SK-N-SH (cell line): ENCODE data around the gene LPCAT1.

Source experiments
- EZH2phosphoT487 ChIP-seq: fragments of 200-600 bp; sonication (generic); IDR thresholded peaks from 2 replicates; pipeline ENCODE4 v1.6.1; 2017; ENCODE audit warnings: low read depth, mixed run types, mild to moderate bottlenecking, antibody characterized with exemption, moderate library complexity, borderline replicate concordance
- JUND ChIP-seq: IDR thresholded peaks from 2 replicates; pipeline ENCODE4 v1.4.0; 2012
- POLR2AphosphoS5 ChIP-seq: IDR thresholded peaks from 2 replicates; pipeline ENCODE4 v1.6.1; 2012; ENCODE audit warnings: low read depth, low read length
- TF ChIP-seq, protein P1 (sequence below): fragments of 200-600 bp; sonication (generic); IDR thresholded peaks from 2 replicates; pipeline ENCODE4 v1.6.1; 2017; ENCODE audit warnings: antibody characterized with exemption, mild to moderate bottlenecking, moderate library complexity
- TF ChIP-seq, protein P2 (sequence below): IDR thresholded peaks from 2 replicates; pipeline ENCODE4 v1.4.0; 2012; ENCODE audit warnings: low read depth
- TF ChIP-seq, protein P3 (sequence below): fragments of 150-350 bp; IDR thresholded peaks from 2 replicates; pipeline ENCODE4 v1.6.1; 2016; ENCODE audit warnings: mild to moderate bottlenecking, low read depth, low read length

DNA sequence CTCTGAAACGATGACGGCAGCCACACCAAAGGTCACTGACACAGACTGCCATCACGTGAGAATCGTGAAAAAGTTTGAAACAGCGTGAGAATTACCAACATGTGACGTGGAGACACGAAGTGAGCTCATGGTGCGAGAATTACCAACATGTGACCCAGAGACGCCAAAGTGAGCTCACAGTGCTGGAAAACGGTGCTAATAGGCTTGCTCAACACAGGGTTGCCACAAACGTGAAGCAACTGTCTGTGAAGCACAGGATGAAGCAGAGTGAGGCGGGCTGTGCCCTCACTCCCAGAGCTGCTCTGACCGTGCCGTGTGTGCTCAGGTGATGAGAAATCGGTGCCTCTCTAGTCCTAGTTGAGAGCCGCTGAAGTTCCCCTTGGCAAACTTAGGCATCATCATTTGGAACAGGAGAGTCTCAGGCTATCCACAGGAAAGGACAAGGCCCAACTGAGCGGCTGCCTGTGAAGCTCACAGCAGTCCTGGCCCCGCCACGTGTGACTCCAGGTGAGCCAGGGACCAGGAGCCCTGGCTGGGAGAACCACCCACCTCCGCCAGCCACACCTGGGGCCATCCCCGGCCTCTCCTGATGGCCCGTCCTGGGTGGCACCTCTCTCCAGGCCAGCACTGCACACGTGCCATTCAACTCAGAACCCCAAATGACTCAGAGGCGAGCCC is 48.8 kb downstream of the LPCAT1 start:
- TF ChIP-seq, protein P1, sequence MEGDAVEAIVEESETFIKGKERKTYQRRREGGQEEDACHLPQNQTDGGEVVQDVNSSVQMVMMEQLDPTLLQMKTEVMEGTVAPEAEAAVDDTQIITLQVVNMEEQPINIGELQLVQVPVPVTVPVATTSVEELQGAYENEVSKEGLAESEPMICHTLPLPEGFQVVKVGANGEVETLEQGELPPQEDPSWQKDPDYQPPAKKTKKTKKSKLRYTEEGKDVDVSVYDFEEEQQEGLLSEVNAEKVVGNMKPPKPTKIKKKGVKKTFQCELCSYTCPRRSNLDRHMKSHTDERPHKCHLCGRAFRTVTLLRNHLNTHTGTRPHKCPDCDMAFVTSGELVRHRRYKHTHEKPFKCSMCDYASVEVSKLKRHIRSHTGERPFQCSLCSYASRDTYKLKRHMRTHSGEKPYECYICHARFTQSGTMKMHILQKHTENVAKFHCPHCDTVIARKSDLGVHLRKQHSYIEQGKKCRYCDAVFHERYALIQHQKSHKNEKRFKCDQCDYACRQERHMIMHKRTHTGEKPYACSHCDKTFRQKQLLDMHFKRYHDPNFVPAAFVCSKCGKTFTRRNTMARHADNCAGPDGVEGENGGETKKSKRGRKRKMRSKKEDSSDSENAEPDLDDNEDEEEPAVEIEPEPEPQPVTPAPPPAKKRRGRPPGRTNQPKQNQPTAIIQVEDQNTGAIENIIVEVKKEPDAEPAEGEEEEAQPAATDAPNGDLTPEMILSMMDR = no peak
- TF ChIP-seq, protein P2, sequence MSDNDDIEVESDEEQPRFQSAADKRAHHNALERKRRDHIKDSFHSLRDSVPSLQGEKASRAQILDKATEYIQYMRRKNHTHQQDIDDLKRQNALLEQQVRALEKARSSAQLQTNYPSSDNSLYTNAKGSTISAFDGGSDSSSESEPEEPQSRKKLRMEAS = no peak
- TF ChIP-seq JUND (no peak), POLR2AphosphoS5 (no peak), EZH2phosphoT487 (no peak)
- TF ChIP-seq, protein P3, sequence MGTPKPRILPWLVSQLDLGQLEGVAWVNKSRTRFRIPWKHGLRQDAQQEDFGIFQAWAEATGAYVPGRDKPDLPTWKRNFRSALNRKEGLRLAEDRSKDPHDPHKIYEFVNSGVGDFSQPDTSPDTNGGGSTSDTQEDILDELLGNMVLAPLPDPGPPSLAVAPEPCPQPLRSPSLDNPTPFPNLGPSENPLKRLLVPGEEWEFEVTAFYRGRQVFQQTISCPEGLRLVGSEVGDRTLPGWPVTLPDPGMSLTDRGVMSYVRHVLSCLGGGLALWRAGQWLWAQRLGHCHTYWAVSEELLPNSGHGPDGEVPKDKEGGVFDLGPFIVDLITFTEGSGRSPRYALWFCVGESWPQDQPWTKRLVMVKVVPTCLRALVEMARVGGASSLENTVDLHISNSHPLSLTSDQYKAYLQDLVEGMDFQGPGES = no peak
